Small intestine (tissue), 7 donors: ENCODE data around the gene SLC12A7. TPM values are rescaled to one million over a fixed set of nuclear protein-coding genes. Genes with fewer than 3 reads are reported as not detected.

Experiments
- DNase-seq, 2 donors: peaks; one replicate each; pipeline versions ENCODE4 v3.0.0 to v3.0.0-alpha.2; 2013
- FAIRE-seq: peaks from 2 replicates; lab custom pipeline; 2012; peaks lifted over from hg19 to GRCh38; lab: Jason Lieb, UNC
- H3K27ac ChIP-seq, 3 donors: one replicate each; pipeline ENCODE4 v1.5.1; 2013; ENCODE audit warnings: low read length in 2 of 3, mild to moderate bottlenecking in 2 of 3, control low read depth in 1 of 3, inconsistent platforms in 1 of 3, low read depth in 1 of 3, moderate library complexity in 1 of 3
- H3K27me3 ChIP-seq, 3 donors: one replicate each; pipeline ENCODE4 v1.6.1; 2013; ENCODE audit warnings: low read length in 3 of 3, inconsistent platforms in 1 of 3; ENCODE audit not compliant: control insufficient read depth in 3 of 3, insufficient read depth in 3 of 3
- H3K36me3 ChIP-seq, 3 donors: one replicate each; pipeline ENCODE4 v1.6.1; 2013; ENCODE audit warnings: low read length in 3 of 3, inconsistent platforms in 1 of 3, low read depth in 1 of 3, mild to moderate bottlenecking in 1 of 3, moderate library complexity in 1 of 3; ENCODE audit not compliant: control insufficient read depth in 3 of 3, insufficient read depth in 2 of 3
- H3K4me1 ChIP-seq, 3 donors: one replicate each; pipeline ENCODE4 v1.6.1; 2013; ENCODE audit warnings: low read length in 2 of 3, inconsistent platforms in 1 of 3, low read depth in 1 of 3, mild to moderate bottlenecking in 1 of 3, moderate library complexity in 1 of 3; ENCODE audit not compliant: control insufficient read depth in 3 of 3, insufficient read depth in 2 of 3
- H3K4me3 ChIP-seq, 3 donors: one replicate each; pipeline ENCODE4 v1.5.1; 2013; ENCODE audit warnings: low read length in 3 of 3, control low read depth in 1 of 3, inconsistent platforms in 1 of 3, low read depth in 1 of 3, mild to moderate bottlenecking in 1 of 3, moderate library complexity in 1 of 3
- H3K9me3 ChIP-seq, 2 donors: one replicate each; pipeline ENCODE4 v1.6.1; 2013; ENCODE audit warnings: low read depth in 1 of 2, low read length in 1 of 2; ENCODE audit not compliant: control insufficient read depth in 2 of 2, insufficient read depth in 1 of 2
- WGBS, 3 donors: extraction: QIAGEN DNeasy Blood & Tissue Kit; methylation state at CpG; one replicate each; pipeline ENCODE4 v1.1.7; 2013; 5-methylcytosine and 5-hydroxymethylcytosine counted together
- polyA plus RNA-seq, 4 donors: library from polyadenylated mRNA; stranded (reverse) in 3 of 4; unstranded in 1 of 4; fragments of 200-250 nt in 3 of 4; fragments of 120-200 nt in 1 of 4; gene quantifications; one replicate each; pipeline versions ENCODE4 v1.2.1 to v1.2.3, GENCODE V29; 2013
- donor health status: healthy with polysubstance abuse.
- donor health status: control.
- donor health status: control.
- donor health status: Bipolar disorder and iron deficiency.
- donor health status: healthy.

SLC12A7 gene
- polyA plus RNA-seq, 4 donors = 32.7 to 79.9 (median 44.5) TPM

- H3K27me3 ChIP-seq = no peaks in the 10 kb centered on the region
- peaks cover 0 to 38% (median 0%) of the 10 kb centered on the region in 3 donors for H3K36me3 ChIP-seq
- H3K9me3 ChIP-seq = no peaks in the 10 kb centered on the region
- peaks cover 0 to 16% (median 0%) of the 10 kb centered on the region in 3 donors for H3K4me1 ChIP-seq
- 46 to 73% (median 54%) methylated on average over 16 of the region's 16 CpGs for WGBS, 3 donors
- peak overlapping the region in 1 of 3 donors; percentile 70 for H3K27ac ChIP-seq
- H3K4me3 ChIP-seq = no peak overlapping the region
- FAIRE-seq = no peak
- DNase-seq = peak in 1 of 2 donors; percentile 46
Observed at GRCh38 chr5:1020452-1020961, 91.4 kb downstream of the SLC12A7 start.

DNA sequence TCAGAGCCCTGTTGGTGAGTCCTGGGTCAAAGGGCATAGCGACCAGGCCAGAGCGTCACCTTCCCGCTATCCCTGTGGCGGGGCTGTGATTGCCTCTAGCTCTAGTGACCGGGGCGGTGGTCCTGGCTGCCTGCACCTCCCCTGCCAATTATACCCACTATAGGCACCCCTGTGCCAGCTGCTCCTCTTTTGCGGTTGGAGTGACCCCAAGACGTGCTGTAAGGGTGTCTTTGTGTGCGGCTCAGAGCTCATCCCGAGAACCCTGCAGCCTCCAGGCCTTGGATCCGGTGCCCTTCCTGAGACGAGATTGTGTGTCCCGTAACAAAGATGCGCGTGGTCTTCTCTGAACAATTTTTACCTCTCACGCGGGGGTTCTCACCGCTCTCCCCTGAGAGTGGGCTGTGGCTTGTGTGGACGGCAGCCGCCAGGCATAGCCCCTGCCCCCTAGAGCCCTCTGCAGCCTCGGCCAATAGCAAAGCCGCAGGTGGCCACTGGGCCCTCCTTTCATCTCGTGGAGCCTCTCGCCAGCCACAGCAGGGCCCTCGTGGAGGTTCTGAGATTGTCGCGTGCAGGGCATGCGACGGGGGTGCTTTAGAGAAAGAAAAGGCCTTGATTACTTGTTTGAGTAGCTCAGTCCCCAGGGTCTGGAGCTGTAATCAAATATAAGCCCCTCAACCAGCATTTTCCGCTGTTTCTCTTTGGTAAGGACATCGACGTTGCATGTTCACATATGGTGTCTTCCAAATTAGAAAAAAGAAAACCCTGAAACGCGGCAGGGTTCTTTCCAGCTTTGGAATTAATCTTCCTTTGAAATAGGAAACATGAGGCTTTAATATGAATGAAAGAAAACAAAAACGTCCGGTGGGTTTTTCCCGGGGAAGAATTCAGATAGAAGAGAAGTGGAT is 92.6 kb downstream of the SLC12A7 start:
- Histone ChIP-seq H3K4me3 (no peak overlapping the region), H3K36me3 (peaks cover 0 to 51% (median 0%) of the 10 kb centered on the region in 3 donors), H3K4me1 (peaks cover 0 to 16% (median 0%) of the 10 kb centered on the region in 3 donors), H3K27ac (no peak overlapping the region), H3K27me3 (no peaks in the 10 kb centered on the region), H3K9me3 (no peaks in the 10 kb centered on the region)
- no peak for FAIRE-seq
- DNase-seq = no peak
- WGBS, 3 donors = 85 to 90% (median 88%) methylated on average over 30 to 37 of the region's 37 CpGs

- WGBS, 3 donors = 83 to 92% (median 89%) methylated on average over 9 of the region's 9 CpGs
- H3K4me3 ChIP-seq = no peak overlapping the region
- peaks cover 0 to 16% (median 0%) of the 10 kb centered on the region in 3 donors for H3K4me1 ChIP-seq
- H3K36me3 ChIP-seq = peaks cover 0 to 56% (median 0%) of the 10 kb centered on the region in 3 donors
- H3K27me3 ChIP-seq = no peaks in the 10 kb centered on the region
- H3K27ac ChIP-seq = no peak overlapping the region
- DNase-seq (no peak), FAIRE-seq (no peak)
- H3K9me3 ChIP-seq = no peaks in the 10 kb centered on the region
Observed at GRCh38 chr5:1018596-1018995, 93.3 kb downstream of the SLC12A7 start.

- H3K9me3 ChIP-seq = no peaks in the 10 kb centered on the region
- peaks cover 0 to 16% (median 0%) of the 10 kb centered on the region in 3 donors for H3K4me1 ChIP-seq
- H3K27ac ChIP-seq = no peak overlapping the region
- no peaks in the 10 kb centered on the region for H3K27me3 ChIP-seq
- H3K4me3 ChIP-seq = no peak overlapping the region
- 90 to 92% (median 92%) methylated on average over 19 of the region's 19 CpGs for WGBS, 3 donors
- DNase-seq (no peak), FAIRE-seq (no peak)
- H3K36me3 ChIP-seq = peaks cover 0 to 64% (median 0%) of the 10 kb centered on the region in 3 donors
Observed at GRCh38 chr5:1017691-1018455, 94.0 kb downstream of the SLC12A7 start.

DNA sequence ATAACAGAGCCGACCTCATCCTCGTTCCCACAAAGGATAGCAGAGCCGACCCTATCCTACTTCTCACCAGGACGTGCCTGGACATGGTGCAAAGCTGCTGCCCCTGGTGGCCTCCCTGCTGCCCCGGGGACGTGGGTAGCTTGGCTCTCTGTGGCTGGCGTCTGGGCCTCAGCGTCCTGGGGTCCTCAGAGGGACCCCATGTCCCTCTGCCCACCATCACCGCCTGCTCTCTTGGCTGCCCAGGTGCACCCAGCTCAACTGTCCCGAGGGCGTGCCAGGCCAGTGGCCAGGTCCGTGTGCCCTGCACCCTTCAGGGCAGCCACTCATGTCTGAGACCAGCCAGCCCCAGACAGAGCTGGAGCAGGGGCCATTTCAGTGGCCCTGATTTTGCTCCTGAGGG is 94.8 kb downstream of the SLC12A7 start:
- Histone ChIP-seq H3K4me3 (no peak overlapping the region), H3K27me3 (no peaks in the 10 kb centered on the region), H3K9me3 (no peaks in the 10 kb centered on the region), H3K27ac (no peak overlapping the region), H3K36me3 (peaks cover 0 to 72% (median 0%) of the 10 kb centered on the region in 3 donors), H3K4me1 (peaks cover 0 to 16% (median 0%) of the 10 kb centered on the region in 3 donors)
- WGBS, 3 donors = 76 to 87% (median 86%) methylated on average over 11 to 12 of the region's 12 CpGs
- DNase-seq = no peak
- no peak for FAIRE-seq

- Histone ChIP-seq H3K27me3 (no peaks in the 10 kb centered on the region), H3K36me3 (peaks cover 0 to 78% (median 0%) of the 10 kb centered on the region in 3 donors), H3K4me3 (no peak overlapping the region), H3K4me1 (peaks cover 0 to 13% (median 0%) of the 10 kb centered on the region in 3 donors), H3K9me3 (no peaks in the 10 kb centered on the region), H3K27ac (no peak overlapping the region)
- FAIRE-seq = no peak
- DNase-seq = no peak
- 75 to 92% (median 85%) methylated on average over 16 of the region's 16 CpGs for WGBS, 3 donors
Observed at GRCh38 chr5:1016476-1016875, 95.4 kb downstream of the SLC12A7 start.

GRCh38 chr5:1016036-1016435 is 95.8 kb downstream of the SLC12A7 start:
- no peak overlapping the region for H3K27ac ChIP-seq
- peaks cover 0 to 81% (median 0%) of the 10 kb centered on the region in 3 donors for H3K36me3 ChIP-seq
- 86 to 88% (median 86%) methylated on average over 19 of the region's 19 CpGs for WGBS, 3 donors
- FAIRE-seq (no peak), DNase-seq (no peak)
- peaks cover 0 to 14% (median 0%) of the 10 kb centered on the region in 3 donors for H3K4me1 ChIP-seq
- H3K9me3 ChIP-seq = no peaks in the 10 kb centered on the region
- no peaks in the 10 kb centered on the region for H3K27me3 ChIP-seq
- no peak overlapping the region for H3K4me3 ChIP-seq

GRCh38 chr5:1015507-1015906 is 96.4 kb downstream of the SLC12A7 start:
- Histone ChIP-seq H3K27me3 (peaks cover 0 to 3% (median 0%) of the 10 kb centered on the region in 3 donors), H3K9me3 (no peaks in the 10 kb centered on the region), H3K4me1 (peaks cover 0 to 14% (median 0%) of the 10 kb centered on the region in 3 donors), H3K4me3 (no peak overlapping the region), H3K27ac (no peak overlapping the region), H3K36me3 (peaks cover 0 to 85% (median 0%) of the 10 kb centered on the region in 3 donors)
- FAIRE-seq (no peak), DNase-seq (no peak)
- WGBS, 3 donors = 77 to 84% (median 80%) methylated on average over 10 of the region's 10 CpGs
